PC-3 (cell line): ENCODE measurements around the gene C1QTNF4. TPM values are rescaled to one million over a fixed set of nuclear protein-coding genes. Genes with fewer than 3 reads are reported as not detected.

ENCODE experiments used
- ATAC-seq: fragments of 200-7000 bp; cut with Tn5 transposase; 2 replicates; pipeline ENCODE4 v1.9.1; 2020; ENCODE audit warnings: mild to moderate bottlenecking, moderate library complexity
- BruUV-seq: library from RNA; stranded (reverse); fragments of 400-500 nt; replicated peaks from 2 replicates; lab custom pipeline; 2021; lab: Mats Ljungman, UMichigan
- CTCF ChIA-PET: fragments of 300-600 bp; sonication (Branson Sonifier 250); formaldehyde crosslinking; loops from one replicate; lab custom pipeline; 2022; ENCODE audit warnings: antibody characterized with exemption; lab: Charles Lee
- POLR2A ChIA-PET: fragments of 300-600 bp; sonication (Branson Sonifier 250); formaldehyde crosslinking; loops from one replicate; lab custom pipeline; 2022; ENCODE audit warnings: antibody characterized with exemption; ENCODE audit not compliant: unreplicated experiment; lab: Charles Lee
- DNase-seq: peaks from one replicate; pipeline ENCODE4 v3.0.0-alpha.2; 2015
- H2AFZ ChIP-seq: fragments of 300-600 bp; sonication (generic); 2 replicates; pipeline ENCODE4 v1.6.0; 2016; ENCODE audit warnings: antibody characterized with exemption, low read length
- H3F3A ChIP-seq: fragments of 300-600 bp; sonication (generic); one replicate; pipeline ENCODE4 v1.6.0; 2017; ENCODE audit warnings: antibody characterized with exemption, low read length, control low read depth, mild to moderate bottlenecking; ENCODE audit not compliant: unreplicated experiment
- H3K27ac ChIP-seq: fragments of 300-600 bp; sonication (generic); 2 replicates; pipeline ENCODE4 v1.5.1; 2016; ENCODE audit warnings: mild to moderate bottlenecking, low read length
- H3K27me3 ChIP-seq: fragments of 300-600 bp; sonication (generic); 2 replicates; pipeline ENCODE4 v1.6.1; 2016; ENCODE audit warnings: low read length, mixed read lengths
- H3K36me3 ChIP-seq: fragments of 300-600 bp; sonication (generic); 2 replicates; pipeline ENCODE4 v1.6.1; 2016; ENCODE audit warnings: low read depth, mixed run types, low read length, mixed read lengths
- H3K4me1 ChIP-seq: fragments of 300-600 bp; sonication (generic); 2 replicates; pipeline ENCODE4 v1.5.1; 2016; ENCODE audit warnings: low read length; ENCODE audit not compliant: insufficient read depth
- H3K4me2 ChIP-seq: fragments of 300-600 bp; sonication (generic); 2 replicates; pipeline ENCODE4 v1.6.0; 2016; ENCODE audit warnings: low read length
- H3K4me3 ChIP-seq: fragments of 300-600 bp; sonication (generic); 2 replicates; pipeline ENCODE4 v1.5.1; 2016; ENCODE audit warnings: mild to moderate bottlenecking, low read length, mixed read lengths
- H3K79me2 ChIP-seq: fragments of 300-600 bp; sonication (generic); 2 replicates; pipeline ENCODE4 v1.6.1; 2017; ENCODE audit warnings: low read length, mixed read lengths
- H3K9ac ChIP-seq: fragments of 300-600 bp; sonication (generic); 2 replicates; pipeline ENCODE4 v1.6.0; 2016; ENCODE audit warnings: mild to moderate bottlenecking, low read length
- H3K9me2 ChIP-seq: fragments of 300-600 bp; sonication (generic); replicated peaks from 2 replicates; pipeline ENCODE4 v1.6.1; 2016; ENCODE audit warnings: mixed run types, low read length, mixed read lengths
- H3K9me3 ChIP-seq: fragments of 300-600 bp; sonication (generic); 2 replicates; pipeline ENCODE4 v1.6.1; 2016; ENCODE audit warnings: low read length, mixed read lengths
- H4K20me1 ChIP-seq: fragments of 300-600 bp; sonication (generic); 2 replicates; pipeline ENCODE4 v1.6.1; 2016; ENCODE audit warnings: low read length, mixed read lengths
- CTCF ChIP-seq: fragments of 300-600 bp; sonication (generic); conservative IDR thresholded peaks from 2 replicates; pipeline ENCODE4 v1.5.1; 2017; ENCODE audit warnings: antibody characterized with exemption, low read depth, mild to moderate bottlenecking, low read length
- EZH2 ChIP-seq: fragments of 300-600 bp; sonication (generic); IDR thresholded peaks from one replicate; pipeline ENCODE4 v1.6.1; 2017; ENCODE audit warnings: antibody characterized with exemption, mild to moderate bottlenecking, low read length; ENCODE audit not compliant: unreplicated experiment
- EZH2phosphoT487 ChIP-seq: fragments of 300-600 bp; sonication (generic); IDR thresholded peaks from 2 replicates; pipeline ENCODE4 v1.6.1; 2018; ENCODE audit warnings: mild to moderate bottlenecking, antibody characterized with exemption, low read length, borderline replicate concordance
- intact Hi-C: fragments of 100-400 bp; cut with micrococcal nuclease; formaldehyde crosslinking; loops from 2 replicates; pipeline ENCODE4 v1.9.0; 2023
- total RNA-seq: library from RNA; depleted of rRNA; stranded (reverse); fragments of >200 nt; gene quantifications from 2 replicates; pipeline ENCODE4 v1.2.3, GENCODE V29; 2014

Gene C1QTNF4
- total RNA-seq, 1 experiment from 2014 or later: not detected

GRCh38 chr11:47583844-47584243 lies 10.4 kb downstream of the C1QTNF4 start:
- Histone ChIP-seq H3K4me1 (no peaks in the 10 kb centered on the region), H3K27ac (no peak overlapping the region), H3F3A (no peaks in the 10 kb centered on the region), H3K9ac (no peak overlapping the region), H3K9me2 (no peaks in the 10 kb centered on the region), H2AFZ (no peak overlapping the region), H3K27me3 (no peaks in the 10 kb centered on the region), H3K36me3 (peaks cover 30% of the 10 kb centered on the region), H3K79me2 (peaks cover 27% of the 10 kb centered on the region), H3K9me3 (no peaks in the 10 kb centered on the region), H3K4me3 (no peak overlapping the region), H3K4me2 (no peak overlapping the region), H4K20me1 (no peaks in the 10 kb centered on the region)
- intact Hi-C loops: no loop called here
- BruUV-seq: no TSS peak
- POLR2A ChIA-PET: no interaction called here
- DNase-seq (no peak), ATAC-seq (no peak)
- CTCF ChIA-PET: no interaction called here
- TF ChIP-seq EZH2phosphoT487 (no peak), CTCF (no peak), EZH2 (no peak)

GRCh38 chr11:47578524-47579494 lies 15.4 kb downstream of the C1QTNF4 start, which contains the start of the genes KBTBD4 and NDUFS3:
KBTBD4 (minus strand) TSS chr11:47578970; CDS start chr11:47578951, 19 bp downstream.
NDUFS3 (plus strand) TSS chr11:47579074; CDS start chr11:47579092, 18 bp downstream.
- Histone ChIP-seq H3K27me3 (no peaks in the 10 kb centered on the region), H4K20me1 (no peaks in the 10 kb centered on the region), H3K9ac (peak within 1 kb of the TSS; percentile 97), H3K36me3 (peaks cover 24% of the 10 kb centered on the region), H3F3A (no peaks in the 10 kb centered on the region), H2AFZ (peak within 1 kb of the TSS; percentile 63), H3K27ac (peak within 1 kb of the TSS; percentile 63), H3K4me2 (peak within 1 kb of the TSS; percentile 91), H3K79me2 (peaks cover 43% of the 10 kb centered on the region), H3K9me3 (no peaks in the 10 kb centered on the region), H3K4me1 (peaks cover 15% of the 10 kb centered on the region), H3K9me2 (no peaks in the 10 kb centered on the region), H3K4me3 (peak within 1 kb of the TSS; percentile 95)
- peak; percentile 86 for ATAC-seq
- TSS peak; percentile 76 for BruUV-seq
- TF ChIP-seq EZH2: no peak
- TF ChIP-seq EZH2phosphoT487: no peak
- no peak for TF ChIP-seq CTCF
- DNase-seq: peak; percentile 90
- intact Hi-C loops: no loop called here
- CTCF ChIA-PET: no interaction called here
- POLR2A ChIA-PET: interaction anchor here (0.6 kb wide), 2 partner anchors 39 to 364 kb away, joined by 5 read pairs; partner anchors contain the start of gene DDB2
